Measurements from ENCODE around the gene RANBP9.

The RANBP9 gene

DNA sequence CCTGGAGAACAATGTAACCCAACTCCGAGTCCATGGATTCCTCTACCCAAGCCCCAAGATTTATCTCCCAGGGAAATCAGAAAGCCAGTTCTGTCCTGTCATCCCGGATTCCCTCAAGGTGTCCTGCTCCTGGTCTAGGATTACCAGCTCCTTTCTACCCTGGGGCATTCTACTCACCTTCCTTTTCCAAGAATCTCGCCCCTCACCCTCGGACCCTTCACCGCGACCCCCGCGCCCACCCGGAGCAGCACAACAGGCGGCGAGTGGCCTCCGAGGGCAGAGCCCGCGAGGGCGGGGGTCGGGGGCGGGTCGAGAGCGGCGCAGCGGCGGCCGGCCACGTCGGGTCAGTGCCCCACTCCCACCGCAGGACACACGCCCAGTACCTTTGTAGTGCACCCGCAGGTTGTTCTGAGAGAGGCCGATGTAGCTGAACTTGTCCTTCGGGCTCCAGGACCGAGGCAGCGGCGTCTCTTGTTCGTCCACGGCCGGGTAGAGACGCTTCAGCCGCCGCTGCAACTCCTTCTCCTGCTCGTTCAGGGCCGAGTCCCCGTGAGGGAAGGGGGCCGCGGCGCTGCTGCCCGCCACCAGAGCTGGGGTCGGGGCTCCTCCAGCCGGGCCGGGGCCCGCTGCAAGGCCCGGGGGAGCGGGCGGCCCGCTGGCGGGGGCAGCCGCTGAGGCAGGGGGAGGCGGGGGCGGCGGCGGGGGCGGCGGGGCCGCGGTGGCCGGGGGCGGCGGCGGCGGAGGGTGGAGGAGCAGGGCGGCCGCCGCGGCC is 897 bp downstream of the RANBP9 start:
- DNase-seq (ENCODE audit: low read depth in 2 of 2) = peak in 1 of 2 experiments; percentile 23

DNA sequence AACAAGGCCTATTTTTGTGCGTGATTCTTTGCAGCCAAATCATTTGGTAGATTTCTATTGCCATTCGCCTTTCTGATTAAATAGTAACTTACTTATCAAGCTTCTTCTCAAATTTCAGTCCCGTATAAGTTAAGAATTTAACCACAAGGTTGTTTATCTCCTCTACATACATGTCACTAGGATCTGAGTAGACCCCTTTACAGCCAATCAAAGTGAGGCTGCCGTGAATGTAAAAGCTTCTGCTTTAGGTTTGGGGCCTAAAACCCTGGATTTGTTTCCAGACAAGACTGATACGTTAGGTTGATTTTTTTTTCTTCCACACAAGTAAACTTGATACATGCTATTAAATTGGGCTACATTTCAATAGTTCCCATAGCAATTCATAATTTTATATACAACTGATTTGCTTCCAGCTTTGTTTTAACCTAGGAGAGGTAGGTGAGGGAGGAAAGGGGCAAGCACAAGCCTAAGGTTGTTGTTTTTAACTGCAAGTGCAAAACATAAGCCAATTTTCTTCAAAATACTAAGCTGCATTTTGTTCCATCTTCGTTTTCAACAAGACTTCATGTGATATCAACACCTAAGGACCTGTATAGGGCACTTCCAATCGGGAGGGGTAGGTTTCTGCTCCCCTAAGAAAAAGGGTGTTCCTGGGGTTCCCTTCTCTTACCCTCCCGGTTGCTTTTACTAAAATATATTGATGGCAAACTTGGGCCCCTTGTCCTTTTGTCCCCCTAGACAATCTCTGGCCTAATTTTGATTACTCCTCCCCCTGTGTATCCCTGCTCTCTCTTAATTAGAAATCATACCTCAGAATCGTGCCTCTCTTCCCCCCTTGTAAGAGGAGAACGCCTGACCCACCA is 1.7 kb downstream of the RANBP9 start:
- DNase-seq (ENCODE audit: low read depth in 2 of 2) = no peak

DNA sequence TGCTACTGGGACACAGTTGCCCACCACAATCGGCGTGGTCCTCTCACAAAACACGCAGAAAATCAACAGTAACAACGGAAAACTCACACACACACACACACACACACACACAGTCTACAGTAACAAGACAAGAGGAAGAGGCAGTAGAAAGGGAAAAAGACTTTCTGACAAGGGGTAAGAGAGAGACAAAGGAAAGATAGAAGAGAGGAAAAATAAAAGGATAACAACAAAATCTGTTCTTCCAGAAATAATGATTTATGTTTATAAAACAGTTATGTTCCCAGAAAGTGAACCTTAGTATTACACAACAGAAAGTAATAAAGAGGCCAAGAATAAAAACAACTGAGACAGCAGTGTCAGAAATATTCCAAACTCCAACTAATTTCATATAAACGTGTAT is 2.9 kb downstream of the RANBP9 start:
- no peak for DNase-seq (ENCODE audit: low read depth in 2 of 2)

DNA sequence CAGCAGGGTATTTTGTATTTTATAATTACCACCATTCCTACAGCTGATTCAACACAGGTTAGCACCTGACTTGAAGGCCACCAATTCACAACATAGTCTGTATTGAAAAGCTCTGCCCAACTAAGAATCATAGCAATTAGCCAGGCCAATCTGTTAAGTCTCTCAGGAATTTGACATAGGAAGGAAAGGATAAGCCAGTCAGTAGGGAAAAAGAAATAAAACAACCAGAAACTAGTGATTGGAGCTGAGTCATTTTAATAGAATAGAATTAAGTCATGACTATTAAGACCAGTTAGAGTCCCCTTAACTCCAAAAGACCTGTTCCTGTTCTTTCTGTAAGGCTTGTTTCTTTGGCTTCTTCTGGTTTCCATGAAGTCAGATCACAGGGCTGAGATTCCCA is 8.1 kb downstream of the RANBP9 start:
- no peak for DNase-seq (ENCODE audit: low read depth in 2 of 2)

DNA sequence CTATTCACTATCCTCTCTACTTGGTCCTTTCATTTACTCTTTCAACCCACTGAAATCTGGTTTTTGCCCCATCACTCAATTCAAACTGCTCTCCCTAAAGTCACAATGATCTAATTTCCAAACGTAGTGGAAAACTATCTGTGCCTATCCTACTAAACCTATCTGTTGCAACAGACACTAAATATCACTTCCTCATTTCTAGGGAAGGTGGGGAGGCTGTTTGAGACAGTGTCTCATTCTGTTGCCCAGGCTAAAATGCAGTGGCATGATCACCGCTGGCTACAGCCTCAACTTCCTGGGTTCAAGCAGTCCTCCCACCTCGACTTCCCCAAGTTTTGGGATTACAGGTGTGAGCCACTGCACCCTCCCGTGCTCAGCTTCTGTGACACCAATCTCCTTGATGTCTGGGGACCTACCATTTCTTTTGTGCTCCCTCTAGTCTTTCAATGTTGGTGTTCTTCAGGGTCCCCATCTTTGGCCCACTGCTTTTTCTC is 8.8 kb downstream of the RANBP9 start:
- no peak for DNase-seq (ENCODE audit: low read depth in 2 of 2)

DNA sequence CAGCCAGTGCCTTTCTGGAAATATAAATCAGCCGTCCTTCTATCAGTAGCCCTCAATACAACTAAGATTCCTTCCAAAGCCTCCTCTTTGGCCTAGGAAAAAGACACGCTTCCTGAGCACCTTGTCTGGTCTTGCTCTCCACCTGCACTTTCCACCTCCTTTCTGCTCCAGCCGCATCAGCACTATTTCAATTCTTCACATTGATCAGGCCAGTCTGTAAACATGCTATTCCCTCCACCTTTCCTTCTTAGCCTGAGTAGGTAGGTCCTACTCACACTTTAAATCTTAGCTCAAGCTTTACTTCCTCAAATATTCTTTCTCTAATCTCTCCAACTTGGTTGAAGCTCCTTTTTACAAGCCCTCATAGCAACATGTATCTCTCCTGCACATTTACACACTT is 11.4 kb downstream of the RANBP9 start:
- no peak for DNase-seq (ENCODE audit: low read depth in 2 of 2)

DNA sequence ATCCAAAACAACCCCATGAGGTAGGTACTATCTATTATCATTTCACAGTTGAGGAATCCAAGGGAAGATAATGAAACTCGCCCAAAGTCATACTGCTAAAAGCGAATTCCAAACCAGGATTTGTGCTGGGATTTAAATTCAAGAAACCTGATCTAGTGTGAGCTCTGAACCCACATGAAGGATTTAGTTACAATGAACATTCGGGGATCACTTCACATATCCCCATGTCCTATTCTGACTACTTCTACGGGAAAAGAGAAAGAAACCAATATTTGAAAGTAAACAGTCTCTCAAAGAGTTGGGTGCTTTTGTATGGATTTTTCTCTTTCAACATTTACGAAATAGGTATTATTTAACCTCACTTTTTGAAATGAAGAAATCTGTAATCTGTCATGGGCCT is 12.9 kb downstream of the RANBP9 start:
- no peak for DNase-seq (ENCODE audit: low read depth in 2 of 2)

DNA sequence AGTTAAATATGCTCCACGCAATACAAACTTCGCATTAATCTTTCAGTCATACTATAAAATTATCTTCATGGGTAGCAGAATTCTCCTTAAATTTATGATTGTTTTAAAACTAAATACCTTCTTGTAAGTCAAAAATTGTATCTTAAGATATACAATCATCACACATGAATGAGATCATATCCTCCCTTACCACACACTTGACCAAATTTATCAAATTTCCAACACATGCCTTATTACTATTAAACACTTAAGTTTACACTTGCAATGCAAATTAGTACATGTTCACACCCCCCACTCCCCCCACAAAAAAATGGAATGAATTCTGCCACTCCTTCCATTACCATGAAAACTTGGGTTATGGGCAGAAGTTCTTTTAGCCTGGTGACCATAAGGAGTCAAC is 13.8 kb downstream of the RANBP9 start:
- DNase-seq (ENCODE audit: low read depth in 2 of 2) = no peak

DNA sequence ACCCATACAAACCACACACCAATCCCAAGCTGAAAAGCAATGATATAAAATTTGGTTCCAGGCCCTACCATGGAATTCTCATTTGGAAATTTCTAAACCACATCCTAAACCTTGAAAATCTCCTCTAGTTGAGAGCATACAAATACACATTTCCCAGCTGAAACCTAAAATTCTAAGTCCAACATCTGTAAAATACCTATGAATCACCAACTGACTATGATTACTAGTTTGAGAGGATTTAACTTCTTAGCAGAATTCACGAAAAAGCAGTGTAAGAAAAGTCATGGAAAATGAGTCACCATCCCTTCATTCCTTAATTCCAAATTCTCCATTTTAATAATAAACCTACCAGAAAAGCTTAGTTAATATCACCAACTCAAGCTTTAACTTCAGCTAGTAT is 15.4 kb downstream of the RANBP9 start:
- no peak for DNase-seq (ENCODE audit: low read depth in 2 of 2)

DNA sequence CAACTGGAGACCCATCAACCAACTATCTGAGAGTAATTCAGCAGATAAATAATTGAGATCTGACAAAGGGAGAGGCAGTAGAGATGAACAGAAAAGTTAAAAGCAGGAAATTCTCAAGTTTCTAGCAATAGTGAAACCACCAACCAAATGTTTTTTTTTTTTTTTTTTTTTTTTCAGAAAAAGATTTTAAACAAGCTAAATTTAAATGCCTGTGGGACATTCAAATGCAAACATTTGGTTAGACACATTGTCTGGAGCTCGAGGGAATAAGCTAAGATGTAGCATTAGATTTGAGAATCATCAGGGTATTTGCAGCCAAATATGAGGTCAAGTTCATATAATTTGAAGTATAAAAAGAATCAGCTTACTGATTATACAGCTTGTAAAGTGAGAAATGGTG is 16.4 kb downstream of the RANBP9 start:
- DNase-seq (ENCODE audit: low read depth in 2 of 2) = no peak

DNA sequence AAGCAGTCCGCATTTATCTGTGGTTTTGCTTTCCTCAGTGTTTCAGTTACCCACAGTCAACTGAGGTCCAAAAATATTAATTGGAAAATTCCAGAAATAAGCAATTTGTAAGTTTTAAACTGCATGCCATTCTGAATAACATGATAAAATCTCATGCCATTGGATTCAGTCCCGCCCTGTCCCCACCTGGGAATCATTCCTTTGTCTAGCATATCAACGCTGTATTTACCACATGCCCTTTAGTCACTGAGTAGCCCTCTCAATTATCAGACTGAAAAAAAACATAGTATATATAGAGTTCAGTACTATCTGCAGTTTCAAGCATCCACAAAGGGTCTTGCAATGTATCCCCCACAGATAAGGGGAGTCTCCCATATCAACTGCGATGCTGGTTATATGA is 17.1 kb downstream of the RANBP9 start:
- no peak for DNase-seq (ENCODE audit: low read depth in 2 of 2)

DNA sequence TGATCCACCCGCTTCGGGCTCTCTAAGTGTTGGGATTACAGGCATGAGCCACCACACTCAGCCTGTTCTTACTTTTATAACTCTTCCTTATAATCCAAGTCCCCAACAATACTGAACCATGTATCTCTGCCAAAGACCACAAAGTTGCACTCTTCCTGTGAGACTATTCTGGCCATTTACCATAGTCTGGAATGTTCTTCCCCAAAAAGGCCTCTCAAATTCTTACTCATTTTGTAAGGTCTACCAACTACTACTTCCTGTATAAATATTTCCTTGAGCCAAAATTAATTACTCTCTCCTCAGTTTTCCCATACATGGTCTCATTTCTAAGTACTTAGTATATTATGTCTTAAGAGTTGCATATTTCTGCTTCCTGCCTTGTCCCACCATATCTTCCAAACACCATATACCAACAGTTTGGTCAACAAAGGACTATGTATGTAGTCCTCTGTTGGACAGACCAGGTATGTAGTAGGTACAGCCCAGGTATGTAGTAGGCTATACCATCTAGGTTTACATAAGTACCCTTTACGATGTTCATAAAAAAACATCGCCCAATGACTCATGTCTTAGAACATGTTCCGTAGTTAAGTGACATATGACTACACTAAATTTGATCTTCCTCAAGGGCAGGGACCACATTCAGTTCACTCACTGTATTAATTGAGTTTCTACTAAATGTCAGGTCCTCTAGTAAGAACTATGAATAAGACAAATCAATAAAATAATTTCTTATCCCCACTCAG is 22.0 kb downstream of the RANBP9 start:
- DNase-seq (ENCODE audit: low read depth in 2 of 2) = no peak

DNA sequence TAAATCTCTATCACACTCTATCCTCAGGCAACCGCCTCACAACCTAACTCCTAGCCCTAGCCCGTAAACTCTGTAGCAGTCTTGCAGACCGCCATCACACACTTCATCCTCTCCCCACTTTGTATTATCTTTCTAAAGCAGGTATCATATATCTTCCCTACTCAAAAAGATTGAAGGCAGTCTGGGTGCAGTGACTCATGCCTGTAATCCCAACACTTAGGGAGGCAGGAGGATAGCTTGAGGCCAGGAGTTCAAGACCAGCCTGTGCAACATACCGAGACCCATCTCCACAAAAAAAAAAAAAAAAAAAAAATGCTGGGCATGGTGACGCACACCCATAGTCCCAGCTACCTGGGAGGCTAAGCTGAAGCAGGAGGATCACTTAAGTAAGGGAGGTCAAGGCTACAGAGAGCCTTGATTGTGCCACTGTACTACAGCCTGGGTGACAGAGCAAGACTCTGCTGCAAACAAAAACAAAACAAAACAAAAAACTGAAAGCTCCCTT is 22.9 kb downstream of the RANBP9 start:
- no peak for DNase-seq (ENCODE audit: low read depth in 2 of 2)

DNA sequence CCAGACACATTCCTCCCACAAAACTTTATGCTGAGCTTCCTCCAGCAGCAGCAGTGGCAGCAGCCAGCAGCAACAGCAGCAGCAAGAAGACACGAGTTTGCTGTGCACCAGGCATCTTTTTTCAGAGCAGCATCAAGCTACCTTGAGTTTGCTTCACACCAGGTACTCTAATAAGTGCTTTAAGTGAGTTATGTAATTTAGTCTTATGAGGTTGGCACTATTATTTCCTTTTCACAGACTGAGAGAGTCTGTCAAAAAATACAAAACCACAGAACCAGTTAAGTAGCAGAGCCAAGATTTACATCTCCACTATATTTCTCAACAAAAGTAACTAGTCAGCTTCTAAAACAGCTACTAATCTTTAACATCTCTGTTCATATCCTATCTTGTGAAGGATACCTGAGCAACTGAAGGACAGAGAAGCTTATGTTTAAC is 23.7 kb downstream of the RANBP9 start:
- DNase-seq (ENCODE audit: low read depth in 2 of 2) = no peak

DNA sequence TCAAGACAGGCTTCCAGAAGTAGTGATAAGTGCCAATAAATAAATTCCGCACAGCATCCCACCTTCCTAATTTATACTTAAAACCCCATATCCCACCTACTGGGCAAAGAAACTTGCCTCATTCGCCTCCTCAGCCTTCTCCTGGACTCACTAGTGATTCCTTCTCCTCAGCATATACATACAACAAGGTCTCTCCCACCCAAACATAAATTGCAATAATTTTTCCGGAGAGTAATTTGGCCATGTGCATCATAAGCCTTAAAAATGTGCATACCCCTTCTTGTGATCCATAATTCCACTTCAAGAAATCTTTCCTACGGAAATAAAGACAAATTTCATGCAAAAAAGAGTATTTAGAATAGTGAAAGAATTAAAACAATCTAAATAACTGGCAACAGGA is 26.8 kb downstream of the RANBP9 start:
- no peak for DNase-seq (ENCODE audit: low read depth in 2 of 2)

DNA sequence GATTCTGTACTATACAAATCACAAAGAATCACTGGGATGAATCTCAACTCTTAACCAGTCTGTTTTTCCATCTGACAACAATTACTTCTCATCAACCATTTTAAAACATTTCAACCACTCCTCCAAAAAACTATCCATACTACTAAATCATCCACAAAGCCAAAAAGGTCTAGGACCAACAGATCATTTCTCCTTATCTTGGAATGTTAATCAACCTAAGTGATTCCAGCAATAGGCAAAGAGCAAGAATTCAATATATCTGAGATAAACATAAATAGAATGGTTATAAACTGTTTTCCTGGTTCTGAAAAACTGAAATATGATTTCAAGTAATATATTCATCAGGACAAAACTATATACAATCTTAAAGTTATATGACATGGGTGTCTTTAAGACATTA is 28.6 kb downstream of the RANBP9 start:
- DNase-seq (ENCODE audit: low read depth in 2 of 2) = no peak

DNA sequence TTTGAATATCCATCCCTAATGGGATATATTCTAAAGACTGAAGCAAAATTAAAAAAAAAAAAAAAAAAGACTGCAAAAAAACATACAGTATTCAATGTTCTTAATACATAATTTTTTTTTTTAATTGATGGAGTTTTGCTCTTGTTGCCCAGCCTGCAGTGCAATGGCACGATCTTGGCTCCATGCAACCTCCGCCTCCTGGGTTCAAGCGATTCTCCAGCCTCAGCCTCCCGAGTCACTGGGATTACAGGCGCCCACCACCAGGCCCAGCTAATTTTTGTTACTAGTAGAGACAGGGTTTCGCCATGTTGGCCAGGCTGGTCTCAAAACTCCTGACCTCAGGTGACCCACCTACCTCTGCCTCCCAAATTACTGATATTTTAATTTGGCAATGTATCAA is 29.3 kb downstream of the RANBP9 start:
- no peak for DNase-seq (ENCODE audit: low read depth in 2 of 2)

DNA sequence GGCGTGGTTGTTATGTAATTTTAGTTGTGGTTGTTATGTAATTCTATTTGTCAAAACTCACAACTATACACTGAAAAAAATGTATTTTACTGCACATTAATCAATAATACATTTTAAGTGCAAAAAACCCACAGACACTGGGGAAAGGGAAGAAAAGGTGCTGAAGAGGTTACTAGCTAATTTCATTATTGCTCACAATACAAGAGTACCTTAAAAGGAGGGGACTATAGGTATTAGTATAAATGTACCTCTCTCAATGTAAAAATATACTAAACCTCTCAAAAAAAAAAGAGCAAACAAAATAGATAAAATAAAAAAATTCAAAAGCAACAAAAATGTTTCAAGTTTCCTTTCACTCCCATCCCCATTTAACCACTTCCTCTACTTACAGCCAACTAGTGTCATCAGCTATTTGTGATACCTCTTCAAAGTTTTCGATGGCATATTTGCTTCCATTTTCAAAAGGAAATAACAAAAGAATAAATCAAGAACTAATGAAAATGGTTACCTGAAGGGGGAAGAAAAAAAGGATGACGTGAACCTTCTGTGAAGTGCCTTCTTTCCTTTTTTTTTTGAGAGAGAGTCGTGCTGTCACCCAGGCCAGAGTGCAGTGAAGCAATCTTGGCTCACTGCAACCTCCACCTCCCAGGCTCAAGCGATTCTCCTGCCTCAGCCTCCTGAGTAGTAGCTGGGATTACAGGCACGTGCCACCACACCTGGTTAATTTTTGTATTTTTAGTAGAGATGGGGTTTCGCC is 30.2 kb downstream of the RANBP9 start:
- no peak for DNase-seq (ENCODE audit: low read depth in 2 of 2)

DNA sequence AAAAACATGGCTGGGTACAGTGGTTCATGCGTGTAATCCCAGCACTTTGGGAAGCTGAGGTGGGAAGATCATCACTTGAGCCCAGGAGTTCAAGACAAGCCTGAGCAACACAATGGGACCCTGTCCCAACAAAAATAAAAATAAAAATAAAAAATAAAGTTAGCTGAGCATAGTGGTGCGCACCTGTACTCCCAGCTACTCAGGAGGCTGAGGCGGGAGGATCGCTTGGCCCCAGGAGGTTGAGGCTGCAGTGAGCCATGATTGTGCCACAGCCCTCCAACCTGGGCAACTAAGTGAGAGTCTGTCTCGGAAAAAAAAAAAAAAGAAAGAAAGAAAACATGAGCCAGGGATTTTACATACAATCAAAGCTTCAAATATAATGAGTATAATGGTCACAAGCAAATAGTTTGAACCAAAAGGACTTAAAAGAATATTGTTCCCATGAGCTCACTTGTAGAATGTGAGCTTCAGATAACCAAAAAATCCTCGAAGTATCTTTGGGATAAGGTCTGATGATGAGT is 31.1 kb downstream of the RANBP9 start:
- no peak for DNase-seq (ENCODE audit: low read depth in 2 of 2)

DNA sequence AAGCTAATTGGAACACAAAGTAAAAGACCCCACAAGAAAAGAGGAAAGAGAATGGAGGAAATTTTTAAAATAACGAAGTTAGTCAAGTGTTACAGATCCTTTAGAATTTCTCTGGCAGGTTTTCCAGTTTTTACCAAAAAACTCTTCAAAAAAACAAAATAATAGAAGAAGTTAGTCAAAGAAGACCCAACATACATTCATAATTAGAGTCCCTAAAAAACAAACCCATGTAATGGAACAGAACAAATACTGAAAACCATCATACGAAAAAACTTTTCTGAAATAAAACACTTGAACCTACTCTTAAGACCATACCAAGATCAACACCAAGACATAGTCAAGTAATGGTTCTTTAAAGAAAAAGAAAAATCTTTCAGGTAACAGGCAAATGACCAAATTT is 31.6 kb downstream of the RANBP9 start:
- no peak for DNase-seq (ENCODE audit: low read depth in 2 of 2)
